Urinary bladder (tissue), 4 donors: ENCODE data around the gene PPDPF. TPM values are rescaled to one million over a fixed set of nuclear protein-coding genes. Genes with fewer than 3 reads are reported as not detected.

Source experiments
- DNase-seq: peaks from one replicate; pipeline ENCODE4 v3.0.0-alpha.2; 2015; ENCODE audit errors: extremely low spot score
- H3K27ac ChIP-seq: one replicate; pipeline ENCODE4 v1.5.1; 2013; ENCODE audit warnings: low read depth, mild to moderate bottlenecking, moderate library complexity
- H3K36me3 ChIP-seq: one replicate; pipeline ENCODE4 v1.6.1; 2013; ENCODE audit warnings: mild to moderate bottlenecking, moderate library complexity; ENCODE audit not compliant: insufficient read depth
- H3K4me1 ChIP-seq: one replicate; pipeline ENCODE4 v1.6.1; 2013; ENCODE audit warnings: mild to moderate bottlenecking, moderate library complexity; ENCODE audit not compliant: insufficient read depth
- H3K4me3 ChIP-seq: one replicate; pipeline ENCODE4 v1.5.1; 2013; ENCODE audit warnings: low read depth, low read length
- WGBS: extraction: QIAGEN DNeasy Blood & Tissue Kit; methylation state at CpG from one replicate; pipeline ENCODE4 v1.1.7; 2013; 5-methylcytosine and 5-hydroxymethylcytosine counted together
- polyA plus RNA-seq: library from polyadenylated mRNA; stranded (reverse); fragments of 200-250 nt; gene quantifications from one replicate; pipeline ENCODE4 v1.2.3, GENCODE V29; 2013
- total RNA-seq: library from RNA; depleted of rRNA; stranded (reverse); fragments of >200 nt; gene quantifications from one replicate; pipeline ENCODE4 v1.2.3, GENCODE V29; 2014
- donor health status: healthy with polysubstance abuse.
- donor health status: healthy.

The PPDPF gene
- total and polyA plus RNA-seq, 2 donors: 44.7 to 545 TPM

- DNase-seq: no peak
- no peaks in the 10 kb centered on the region for H3K36me3 ChIP-seq
- H3K4me1 ChIP-seq: no peaks in the 10 kb centered on the region
- H3K27ac ChIP-seq: no peak overlapping the region
- WGBS: 82% methylated on average over 27 of the region's 27 CpGs
- no peak overlapping the region for H3K4me3 ChIP-seq
Observed at GRCh38 chr20:63529180-63529860, 8.8 kb downstream of the PPDPF start.

GRCh38 chr20:63529861-63530787 lies 9.6 kb downstream of the PPDPF start:
- DNase-seq: no peak
- no peaks in the 10 kb centered on the region for H3K4me1 ChIP-seq
- H3K4me3 ChIP-seq: no peak overlapping the region
- 77% methylated on average over 39 of the region's 39 CpGs for WGBS
- H3K36me3 ChIP-seq: no peaks in the 10 kb centered on the region
- H3K27ac ChIP-seq: no peak overlapping the region

- 71% methylated on average over 14 of the region's 14 CpGs for WGBS
- H3K4me1 ChIP-seq: no peaks in the 10 kb centered on the region
- H3K36me3 ChIP-seq: no peaks in the 10 kb centered on the region
- H3K4me3 ChIP-seq: no peak overlapping the region
- no peak overlapping the region for H3K27ac ChIP-seq
- DNase-seq: no peak
Observed at GRCh38 chr20:63530788-63531160, 10.2 kb downstream of the PPDPF start.

GRCh38 chr20:63531686-63532448 lies 11.3 kb downstream of the PPDPF start:
- 75% methylated on average over 27 of the region's 27 CpGs for WGBS
- Histone ChIP-seq H3K4me1 (no peaks in the 10 kb centered on the region), H3K4me3 (no peak overlapping the region), H3K36me3 (no peaks in the 10 kb centered on the region), H3K27ac (no peak overlapping the region)
- no peak for DNase-seq

- WGBS: 82% methylated on average over 24 of the region's 24 CpGs
- DNase-seq: no peak
Observed at GRCh38 chr20:63532449-63532971, 11.9 kb downstream of the PPDPF start.

GRCh38 chr20:63533388-63533787 lies 12.8 kb downstream of the PPDPF start:
- no peak for DNase-seq
- H3K4me3 ChIP-seq: no peak overlapping the region
- H3K36me3 ChIP-seq: no peaks in the 10 kb centered on the region
- 67% methylated on average over 14 of the region's 14 CpGs for WGBS
- H3K27ac ChIP-seq: no peak overlapping the region
- H3K4me1 ChIP-seq: no peaks in the 10 kb centered on the region

More at GRCh38 chr20:63532449-63532971, 11.9 kb downstream of the PPDPF start:
- Histone ChIP-seq H3K4me1 (no peaks in the 10 kb centered on the region), H3K27ac (no peak overlapping the region), H3K36me3 (no peaks in the 10 kb centered on the region), H3K4me3 (no peak overlapping the region)

- no peaks in the 10 kb centered on the region for H3K4me1 ChIP-seq
- 61% methylated on average over 28 of the region's 28 CpGs for WGBS
- no peak overlapping the region for H3K4me3 ChIP-seq
- peak overlapping the region; percentile 80 for H3K27ac ChIP-seq
- DNase-seq: no peak
- no peaks in the 10 kb centered on the region for H3K36me3 ChIP-seq
Observed at GRCh38 chr20:63533871-63534393, 13.4 kb downstream of the PPDPF start.

- Histone ChIP-seq H3K4me1 (no peaks in the 10 kb centered on the region), H3K27ac (peak overlapping the region; percentile 80), H3K4me3 (no peak overlapping the region), H3K36me3 (no peaks in the 10 kb centered on the region)
- DNase-seq: no peak
- WGBS: 47% methylated on average over 12 of the region's 12 CpGs
Observed at GRCh38 chr20:63534427-63534830, 13.9 kb downstream of the PPDPF start.

GRCh38 chr20:63534831-63535651 lies 14.5 kb downstream of the PPDPF start:
- H3K36me3 ChIP-seq: no peaks in the 10 kb centered on the region
- WGBS: 44% methylated on average over 49 of the region's 49 CpGs
- no peak for DNase-seq
- H3K27ac ChIP-seq: peak overlapping the region; percentile 80
- H3K4me1 ChIP-seq: no peaks in the 10 kb centered on the region
- H3K4me3 ChIP-seq: no peak overlapping the region

- peak overlapping the region; percentile 70 for H3K27ac ChIP-seq
Observed at GRCh38 chr20:63536241-63536977, 15.8 kb downstream of the PPDPF start.

GRCh38 chr20:63536997-63537524 lies 16.5 kb downstream of the PPDPF start, which contains the start of gene PTK6:
TSS of gene PTK6 (minus strand) at chr20:63537376. CDS start at chr20:63537314, 62 bp downstream.
- H3K4me3 ChIP-seq: peak within 1 kb of the TSS; percentile 6
- WGBS: 76% methylated on average over 29 of the region's 29 CpGs

More at GRCh38 chr20:63536241-63536977, 15.8 kb downstream of the PPDPF start:
- no peak for DNase-seq
- Histone ChIP-seq H3K4me1 (no peaks in the 10 kb centered on the region), H3K4me3 (no peak overlapping the region), H3K36me3 (no peaks in the 10 kb centered on the region)
- 61% methylated on average over 35 of the region's 35 CpGs for WGBS

More at GRCh38 chr20:63536997-63537524, 16.5 kb downstream of the PPDPF start, which contains the start of gene PTK6:
- Histone ChIP-seq H3K36me3 (no peaks in the 10 kb centered on the region), H3K4me1 (no peaks in the 10 kb centered on the region), H3K27ac (peak within 1 kb of the TSS; percentile 86)
- no peak for DNase-seq
